Fibroblast of lung (primary cell): ENCODE data around the gene KCNIP4.

ENCODE experiments used
- EZH2 ChIP-seq: IDR thresholded peaks from 2 replicates; pipeline ENCODE4 v1.5.1; 2012; ENCODE audit warnings: low read length, control low read depth, mild to moderate bottlenecking; ENCODE audit errors: missing control alignments
- TF ChIP-seq, protein P1 (sequence below), 2 donors: IDR thresholded peaks in 1 of 2; conservative IDR thresholded peaks in 1 of 2; 1 replicate in 1 of 2; 2 replicates in 1 of 2; pipeline ENCODE4 v1.5.1; 2011 to 2012; ENCODE audit warnings: low read length in 2 of 2, control low read depth in 1 of 2, inconsistent platforms in 1 of 2, low read depth in 1 of 2, mild to moderate bottlenecking in 1 of 2

DNA sequence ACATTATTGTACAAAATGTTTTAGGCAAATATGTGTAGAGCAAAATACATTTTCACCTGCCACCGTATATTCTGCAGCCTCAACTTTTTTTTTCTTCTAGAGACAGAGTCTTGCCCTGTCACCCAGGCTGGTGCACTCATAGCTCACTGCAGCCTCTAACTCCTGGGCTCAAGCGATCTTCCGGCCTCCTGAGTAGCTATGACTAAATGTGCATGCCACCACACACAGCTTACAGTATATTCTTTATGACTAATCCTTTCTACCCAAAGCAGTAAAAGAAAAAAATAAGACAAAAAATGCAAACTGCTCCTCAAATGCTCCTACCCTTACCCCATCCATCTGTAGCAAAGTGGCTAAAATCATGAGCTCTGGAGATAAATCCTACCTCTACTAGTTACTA lies 426.3 kb downstream of the KCNIP4 start:
- TF ChIP-seq EZH2: no peak
- TF ChIP-seq, protein P1, sequence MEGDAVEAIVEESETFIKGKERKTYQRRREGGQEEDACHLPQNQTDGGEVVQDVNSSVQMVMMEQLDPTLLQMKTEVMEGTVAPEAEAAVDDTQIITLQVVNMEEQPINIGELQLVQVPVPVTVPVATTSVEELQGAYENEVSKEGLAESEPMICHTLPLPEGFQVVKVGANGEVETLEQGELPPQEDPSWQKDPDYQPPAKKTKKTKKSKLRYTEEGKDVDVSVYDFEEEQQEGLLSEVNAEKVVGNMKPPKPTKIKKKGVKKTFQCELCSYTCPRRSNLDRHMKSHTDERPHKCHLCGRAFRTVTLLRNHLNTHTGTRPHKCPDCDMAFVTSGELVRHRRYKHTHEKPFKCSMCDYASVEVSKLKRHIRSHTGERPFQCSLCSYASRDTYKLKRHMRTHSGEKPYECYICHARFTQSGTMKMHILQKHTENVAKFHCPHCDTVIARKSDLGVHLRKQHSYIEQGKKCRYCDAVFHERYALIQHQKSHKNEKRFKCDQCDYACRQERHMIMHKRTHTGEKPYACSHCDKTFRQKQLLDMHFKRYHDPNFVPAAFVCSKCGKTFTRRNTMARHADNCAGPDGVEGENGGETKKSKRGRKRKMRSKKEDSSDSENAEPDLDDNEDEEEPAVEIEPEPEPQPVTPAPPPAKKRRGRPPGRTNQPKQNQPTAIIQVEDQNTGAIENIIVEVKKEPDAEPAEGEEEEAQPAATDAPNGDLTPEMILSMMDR (conservative IDR thresholded peaks at IDR 0.05 in 1 of 2, IDR thresholded peaks at IDR 0.05 in 1 of 2; ENCODE audit: low read depth in 1 of 2, low read length in 2 of 2): no peak
